ENCODE data around the gene SPRY1.

The SPRY1 gene

DNA sequence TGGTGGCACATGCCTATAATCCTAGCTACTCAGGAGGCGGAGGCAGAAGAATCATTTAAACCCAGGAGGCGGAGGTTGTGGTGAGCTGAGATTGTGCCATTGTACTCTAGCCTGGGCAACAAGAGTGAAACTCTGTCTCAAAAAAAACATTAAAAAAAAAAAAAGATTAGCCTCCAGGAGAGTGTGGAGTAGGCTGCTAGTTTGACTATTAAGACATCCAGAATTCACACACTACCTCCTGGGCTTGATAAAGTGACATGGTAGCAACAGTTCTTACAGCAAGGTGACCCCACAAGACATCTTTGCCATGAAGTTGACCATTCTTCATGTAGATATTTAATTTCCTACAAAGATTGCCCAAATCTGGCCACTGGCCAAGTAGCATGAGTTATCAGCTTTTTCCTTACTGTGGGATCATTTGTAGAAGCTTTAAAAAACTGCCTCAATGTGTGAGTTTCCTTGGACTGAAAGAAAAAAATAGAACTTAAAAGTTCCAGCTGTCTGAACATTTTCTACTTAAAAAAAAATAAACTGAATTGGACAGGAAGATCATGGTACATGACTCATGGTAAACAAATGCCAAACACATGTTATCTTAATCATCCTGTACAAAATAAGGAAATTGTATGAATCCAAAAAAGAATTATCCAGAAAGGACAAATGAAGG is 35.3 kb upstream of the SPRY1 start:
- no peak for DNase-seq (ENCODE audit: insufficient read length, low spot score)
- FAIRE-seq = no peak
- no peak for TF ChIP-seq POLR2A (IDR thresholded peaks at IDR 0.05; ENCODE audit: low read depth, low read length)

DNA sequence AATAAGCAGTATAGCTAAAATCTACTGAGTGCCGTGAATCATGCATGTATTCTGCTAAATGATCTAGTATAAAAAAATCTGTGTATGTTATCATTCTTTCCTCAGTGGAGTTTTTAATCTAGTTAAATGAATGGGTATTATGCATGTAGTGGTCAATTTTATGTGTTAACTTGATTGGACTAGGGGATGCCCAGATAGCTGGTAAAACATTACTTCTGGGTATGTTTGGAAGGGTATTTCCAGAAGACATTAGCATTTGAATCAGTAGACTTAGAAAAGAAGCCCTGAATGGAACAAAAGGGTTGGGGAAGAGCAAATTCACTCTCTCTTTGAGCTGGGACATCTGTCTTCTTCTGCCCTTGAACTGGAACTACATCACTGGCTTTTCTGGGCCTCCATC is 34.5 kb upstream of the SPRY1 start:
- DNase-seq (ENCODE audit: insufficient read length, low spot score) (no peak), FAIRE-seq (no peak)
- TF ChIP-seq POLR2A (IDR thresholded peaks at IDR 0.05; ENCODE audit: low read depth, low read length) = no peak

DNA sequence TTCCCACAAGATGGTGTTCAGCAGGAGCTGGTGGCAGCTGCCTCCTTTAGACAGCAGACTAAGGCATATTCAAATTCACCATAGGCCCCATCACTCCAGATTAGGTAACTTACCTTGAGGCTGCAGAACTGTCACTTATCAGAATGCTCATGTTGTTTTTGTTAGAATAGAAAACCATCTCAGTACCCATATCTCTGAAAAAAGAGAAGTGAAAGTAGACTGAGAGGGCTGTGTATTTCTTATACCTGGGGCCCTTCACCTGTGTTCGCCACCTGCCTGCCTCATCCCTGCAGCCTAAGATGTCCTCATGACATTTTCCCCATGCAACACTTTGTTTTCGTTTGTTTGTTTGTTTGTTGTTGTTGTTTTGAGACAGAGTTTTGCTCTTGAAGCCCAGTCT is 32.9 kb upstream of the SPRY1 start:
- FAIRE-seq (no peak), DNase-seq (ENCODE audit: insufficient read length, low spot score) (no peak)
- no peak for TF ChIP-seq POLR2A (IDR thresholded peaks at IDR 0.05; ENCODE audit: low read depth, low read length)

DNA sequence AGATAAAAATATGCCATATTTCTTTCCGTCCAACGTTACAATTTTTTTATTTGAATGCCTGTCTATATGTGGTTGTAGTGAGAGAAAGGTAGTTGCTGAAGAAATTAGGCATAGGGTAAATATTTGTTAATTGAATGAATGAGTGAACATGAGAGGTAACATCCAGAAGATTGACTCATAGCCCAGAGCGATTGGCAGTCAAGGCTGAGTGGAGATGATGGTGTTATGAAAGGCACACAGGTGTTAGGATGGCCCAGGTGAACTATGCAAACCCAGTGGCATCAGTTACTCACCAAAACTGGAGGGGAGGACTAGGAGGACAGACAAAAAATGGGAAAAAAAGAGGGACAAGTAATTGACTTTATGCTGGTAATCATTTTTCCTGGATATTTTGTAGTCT is 31.7 kb upstream of the SPRY1 start:
- TF ChIP-seq POLR2A (IDR thresholded peaks at IDR 0.05; ENCODE audit: low read depth, low read length) = no peak
- FAIRE-seq (no peak), DNase-seq (ENCODE audit: insufficient read length, low spot score) (no peak)

DNA sequence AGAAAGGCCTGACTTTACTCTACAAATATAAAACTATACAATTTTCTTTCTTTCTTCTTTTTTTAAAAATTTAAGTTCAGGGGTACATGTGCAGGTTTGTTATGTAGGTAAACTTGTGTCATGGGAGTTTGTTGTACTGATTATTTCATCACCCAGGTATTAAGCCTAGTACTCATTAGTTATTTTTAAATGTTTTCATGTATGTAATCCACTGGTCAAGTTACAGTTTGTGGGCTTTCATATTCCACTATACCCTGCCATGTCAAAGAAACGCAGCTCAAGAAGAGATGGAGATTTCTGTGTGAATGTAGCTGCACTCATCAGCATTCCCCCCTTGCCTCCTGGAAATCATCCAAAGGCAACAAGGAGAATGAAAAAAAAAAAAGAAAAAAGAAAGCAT is 31.2 kb upstream of the SPRY1 start:
- DNase-seq (ENCODE audit: insufficient read length, low spot score) (no peak), FAIRE-seq (no peak)
- no peak for TF ChIP-seq POLR2A (IDR thresholded peaks at IDR 0.05; ENCODE audit: low read depth, low read length)

DNA sequence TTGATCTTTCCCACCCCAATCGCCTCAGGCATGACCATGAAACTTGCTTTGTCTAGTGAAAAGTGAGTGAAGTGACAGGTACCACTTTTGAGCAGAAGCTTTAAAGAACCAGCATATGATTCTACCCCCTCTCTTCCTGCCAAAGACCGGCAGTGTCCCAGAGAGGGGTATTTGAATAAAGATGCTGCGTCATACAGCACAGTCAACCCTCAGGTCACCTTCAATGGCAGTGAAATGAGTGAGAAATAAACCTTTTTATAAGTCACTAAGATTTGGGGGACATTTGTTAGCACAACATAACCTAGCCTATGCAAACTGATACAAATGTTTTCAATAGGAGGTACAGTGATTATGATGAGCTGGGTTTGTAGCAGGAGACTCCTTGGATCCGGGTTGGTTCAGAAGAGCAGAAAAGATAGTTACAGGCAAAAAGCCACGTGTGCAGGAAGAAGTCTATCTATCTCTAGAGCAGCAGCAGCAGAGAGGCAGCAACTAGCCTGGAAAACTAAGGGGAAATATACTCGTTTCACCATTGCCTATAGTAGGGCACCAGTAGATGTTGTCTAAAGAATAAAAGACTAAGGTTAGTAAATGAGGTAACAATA is 30.3 kb upstream of the SPRY1 start:
- FAIRE-seq (no peak), DNase-seq (ENCODE audit: insufficient read length, low spot score) (no peak)
- TF ChIP-seq POLR2A (IDR thresholded peaks at IDR 0.05; ENCODE audit: low read depth, low read length) = no peak

DNA sequence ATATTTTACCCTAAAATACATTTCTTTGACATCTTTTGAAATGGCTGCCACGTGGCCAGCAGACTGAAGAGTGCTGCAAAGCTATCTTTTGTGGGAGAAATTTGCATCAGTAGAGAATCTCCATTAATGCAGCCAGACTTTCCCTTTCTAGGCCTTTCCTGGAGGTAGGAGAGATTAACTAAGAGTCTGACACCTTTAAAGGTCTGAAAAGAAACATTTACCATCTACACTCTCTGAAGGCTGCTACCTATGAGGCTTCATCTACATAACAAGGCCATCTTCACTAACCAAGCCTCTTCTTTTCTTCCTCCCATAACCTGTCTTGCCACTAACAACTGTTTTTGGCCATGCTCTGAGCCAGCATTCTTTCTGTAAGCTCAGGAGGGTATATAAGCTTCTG is 17.8 kb upstream of the SPRY1 start:
- DNase-seq (ENCODE audit: insufficient read length, low spot score) (no peak), FAIRE-seq (no peak)
- TF ChIP-seq POLR2A (IDR thresholded peaks at IDR 0.05; ENCODE audit: low read depth, low read length) = no peak

DNA sequence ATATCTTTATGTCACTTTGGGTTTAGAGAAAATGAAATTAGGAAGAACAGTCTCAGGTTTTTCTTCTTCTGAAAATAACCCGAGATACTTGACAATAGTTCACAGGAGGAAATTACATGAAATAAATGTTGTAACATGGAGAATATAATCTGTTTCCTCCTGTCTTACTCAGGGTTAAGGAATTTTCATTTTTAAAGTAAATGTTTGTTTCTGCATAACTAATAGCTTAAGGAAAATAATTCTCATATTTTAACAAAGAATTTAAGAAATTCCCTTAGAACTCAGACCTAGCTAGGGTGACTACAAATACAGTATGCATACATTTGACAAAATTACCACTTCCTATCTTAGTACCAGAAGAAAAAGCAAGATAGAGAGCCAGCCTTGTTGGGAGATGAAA is 17.2 kb upstream of the SPRY1 start:
- FAIRE-seq = no peak
- no peak for DNase-seq (ENCODE audit: insufficient read length, low spot score)
- TF ChIP-seq POLR2A (IDR thresholded peaks at IDR 0.05; ENCODE audit: low read depth, low read length) = no peak

DNA sequence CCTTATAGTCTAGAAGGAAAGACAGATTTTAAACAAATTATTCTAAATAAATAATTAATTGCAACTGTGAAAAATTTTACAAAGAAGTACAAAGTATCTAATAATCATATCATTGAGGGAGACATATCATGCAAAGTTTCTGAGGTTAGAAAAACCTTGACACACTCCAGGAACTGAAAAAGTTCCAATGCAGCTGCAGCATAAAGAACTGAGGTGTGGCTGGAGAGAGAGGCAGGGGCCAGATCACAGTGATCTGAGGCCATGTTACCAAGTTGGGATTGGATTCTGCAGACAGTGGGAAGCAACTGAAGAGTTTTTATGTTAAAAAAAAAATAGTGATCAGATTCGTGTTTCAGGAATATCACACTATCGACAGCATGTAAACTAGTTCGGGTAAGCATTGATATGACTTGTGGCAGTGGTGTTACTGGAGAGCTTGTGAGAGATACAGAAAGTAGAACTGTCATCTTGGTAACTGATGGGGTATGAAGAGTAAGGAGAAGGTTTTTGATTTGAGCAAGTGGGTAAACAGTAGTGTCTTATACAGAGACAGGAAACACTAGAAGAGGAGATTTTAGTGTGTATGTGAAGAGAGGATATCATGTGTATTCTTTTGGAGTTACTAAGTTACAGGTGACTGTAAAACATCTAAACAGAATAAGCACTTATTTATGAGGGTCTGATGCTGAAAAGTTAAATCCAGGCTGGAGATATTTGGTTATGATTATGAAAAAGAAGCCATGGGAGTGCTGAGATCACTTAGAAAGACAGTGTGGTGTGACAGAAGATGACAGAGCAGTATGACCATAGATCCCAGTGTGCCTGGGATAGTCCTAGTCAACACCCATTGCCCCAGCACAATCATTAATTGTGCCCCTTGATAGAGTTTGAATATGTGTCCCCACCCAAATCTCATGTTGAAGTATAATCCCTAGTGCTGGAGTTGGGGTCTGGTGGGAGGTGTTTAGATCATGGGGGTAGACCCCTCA is 15.6 kb upstream of the SPRY1 start:
- no peak for TF ChIP-seq POLR2A (IDR thresholded peaks at IDR 0.05; ENCODE audit: low read depth, low read length)
- FAIRE-seq = no peak
- no peak for DNase-seq (ENCODE audit: insufficient read length, low spot score)

DNA sequence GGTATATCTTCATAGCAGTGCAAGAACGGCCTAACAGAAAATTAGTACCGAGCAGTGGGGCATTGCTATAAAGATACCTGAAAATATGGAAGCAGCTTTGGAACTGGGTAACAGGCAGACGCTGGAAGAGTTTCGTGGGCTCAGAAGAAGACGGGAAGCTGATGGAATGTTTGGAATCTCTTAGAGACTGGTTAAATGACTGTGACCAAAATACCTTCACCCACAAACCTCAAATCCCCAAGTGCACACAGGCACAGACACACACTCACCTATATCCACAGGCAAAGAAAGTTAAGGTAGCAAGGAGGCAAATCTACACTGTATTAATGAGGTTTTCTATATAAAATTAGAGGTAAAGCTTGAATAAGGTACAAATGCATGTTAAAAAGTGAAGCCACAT is 14.6 kb upstream of the SPRY1 start:
- TF ChIP-seq POLR2A (IDR thresholded peaks at IDR 0.05; ENCODE audit: low read depth, low read length) = no peak
- DNase-seq (ENCODE audit: insufficient read length, low spot score) = no peak
- FAIRE-seq = no peak

DNA sequence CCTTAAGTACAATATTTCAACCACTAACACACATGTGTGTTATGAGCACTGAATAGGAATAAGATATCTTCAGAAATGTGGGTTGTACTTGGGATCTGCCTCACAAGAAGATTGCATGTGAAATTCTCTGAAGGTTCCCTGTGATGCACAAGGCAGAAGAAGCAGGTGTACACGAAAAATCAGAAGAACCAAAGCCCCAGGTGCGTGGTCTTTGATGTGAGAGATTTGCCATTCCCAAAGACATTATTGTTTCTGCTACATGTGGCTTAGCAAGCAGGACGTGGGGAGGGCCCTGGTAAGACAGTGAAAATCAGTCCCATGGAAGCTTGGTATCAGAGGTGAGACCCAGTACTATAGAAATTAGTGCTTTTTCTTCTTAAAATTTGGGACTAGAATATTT is 13.0 kb upstream of the SPRY1 start:
- no peak for FAIRE-seq

DNA sequence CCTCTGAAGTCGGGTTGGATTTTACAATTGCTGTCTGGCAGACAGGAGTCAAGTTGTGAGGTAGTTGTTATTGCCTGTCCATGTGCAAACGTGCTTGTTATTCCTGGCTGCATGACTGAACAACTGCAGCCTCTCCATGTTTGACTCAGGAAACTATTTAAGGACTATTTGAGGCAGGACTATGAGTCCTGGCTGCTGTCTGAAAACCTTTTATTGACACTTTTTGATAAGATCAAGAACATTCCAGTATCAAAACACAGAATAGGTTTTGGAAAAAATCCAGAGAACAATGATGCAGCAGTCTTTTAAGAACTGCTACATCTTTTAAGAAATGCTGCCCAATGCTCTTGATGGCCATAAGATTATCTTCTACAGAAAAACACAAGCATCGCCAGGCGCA is 10.0 kb upstream of the SPRY1 start:
- no peak for DNase-seq (ENCODE audit: insufficient read length, low spot score)
- FAIRE-seq = no peak
- TF ChIP-seq POLR2A (IDR thresholded peaks at IDR 0.05; ENCODE audit: low read depth, low read length) = no peak

More for the DNA sequence above, 13.0 kb upstream of the SPRY1 start:
- no peak for TF ChIP-seq POLR2A (IDR thresholded peaks at IDR 0.05; ENCODE audit: low read depth, low read length)
- no peak for DNase-seq (ENCODE audit: insufficient read length, low spot score)

DNA sequence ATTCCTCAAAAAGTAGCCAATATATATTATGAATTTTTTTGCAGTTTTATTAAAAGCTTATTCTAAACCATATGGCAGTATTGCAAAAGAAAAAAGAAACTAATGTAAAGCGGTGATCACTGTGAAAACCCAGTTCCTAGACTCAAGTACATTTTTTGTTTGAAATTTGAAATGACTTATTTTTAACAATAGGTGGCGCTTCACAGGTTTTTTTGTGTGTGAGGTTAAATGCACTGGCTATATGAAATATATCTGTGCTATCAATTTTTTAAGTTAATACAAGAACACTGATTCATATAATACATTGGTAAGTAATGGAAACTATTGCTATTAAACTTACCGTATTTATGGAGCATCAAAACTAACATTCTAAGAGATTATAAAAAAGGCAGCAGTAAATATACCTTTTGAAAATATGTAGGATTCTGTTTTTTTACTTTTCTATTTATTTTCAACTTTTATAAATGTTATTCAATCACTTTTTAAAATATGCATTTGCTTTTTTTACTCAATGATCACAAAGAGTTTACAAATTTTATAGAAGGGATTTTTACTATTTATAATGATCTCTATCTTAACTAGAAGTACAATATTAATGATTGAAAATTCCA is 5.6 kb upstream of the SPRY1 start:
- DNase-seq (ENCODE audit: insufficient read length, low spot score) (no peak), FAIRE-seq (no peak)
- TF ChIP-seq POLR2A (IDR thresholded peaks at IDR 0.05; ENCODE audit: low read depth, low read length) = no peak

DNA sequence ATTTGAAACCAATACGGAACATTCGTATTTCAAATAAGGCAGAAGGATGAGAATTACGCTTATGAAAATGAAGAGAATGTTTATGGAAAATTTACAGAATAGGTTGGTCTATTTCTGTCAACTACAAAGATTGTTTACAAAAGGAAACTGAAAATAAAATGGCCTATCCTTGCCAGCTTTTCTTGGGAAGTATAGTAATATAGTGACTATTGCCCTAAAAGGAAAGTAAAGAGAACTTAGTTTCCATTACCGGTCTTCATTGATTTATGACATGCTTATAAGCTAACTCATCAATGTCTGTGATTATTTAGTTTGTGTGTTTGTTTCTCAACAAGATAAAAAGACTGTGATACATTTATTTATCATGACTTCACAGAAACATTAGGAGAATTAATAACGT is 2.9 kb upstream of the SPRY1 start:
- FAIRE-seq = no peak

More for the DNA sequence above, 2.9 kb upstream of the SPRY1 start:
- DNase-seq (ENCODE audit: insufficient read length, low spot score) = no peak
- no peak for TF ChIP-seq POLR2A (IDR thresholded peaks at IDR 0.05; ENCODE audit: low read depth, low read length)

Measured in H54 (cell line).